Activated CD8-positive, alpha-beta T cell treated with anti-CD3 and anti-CD28 coated beads for 36 hours (primary cell): Measurements from ENCODE around the gene TP73. TPM values are rescaled to one million over a fixed set of nuclear protein-coding genes. Genes with fewer than 3 reads are reported as not detected.
"Not testable (repeated sequence)": the region's sequence is repeated elsewhere in the genome, so short reads cannot be mapped to it uniquely, and the experiment has no call there.

Experiments used
- ATAC-seq: fragments of 200-7000 bp; cut with Tn5 transposase; one replicate; pipeline ENCODE4 v1.10.0; 2021; ENCODE audit warnings: mild to moderate bottlenecking, moderate library complexity
- CTCF ChIA-PET: fragments of 350-600 bp; sonication (Branson Sonifier 250); formaldehyde crosslinking; loops from one replicate; lab custom pipeline; 2021; ENCODE audit warnings: antibody characterized with exemption; lab: Charles Lee
- POLR2A ChIA-PET: fragments of 350-600 bp; sonication (Branson Sonifier 250); formaldehyde crosslinking; loops from one replicate; lab custom pipeline; 2021; ENCODE audit warnings: antibody characterized with exemption; lab: Charles Lee
- DNase-seq: peaks from one replicate; pipeline ENCODE4 v3.0.0-alpha.2; 2020
- H3K27ac Mint-ChIP-seq: one replicate; pipeline ENCODE4 v1.8.0; 2021; ENCODE audit warnings: mild to moderate bottlenecking, mixed read lengths
- H3K27me3 Mint-ChIP-seq: one replicate; pipeline ENCODE4 v1.8.0; 2021; ENCODE audit warnings: mixed read lengths
- H3K36me3 Mint-ChIP-seq: one replicate; pipeline ENCODE4 v1.8.0; 2021; ENCODE audit warnings: low read depth, mixed read lengths
- H3K4me1 Mint-ChIP-seq: one replicate; pipeline ENCODE4 v1.8.0; 2021; ENCODE audit warnings: low read depth, mixed read lengths
- H3K4me3 Mint-ChIP-seq: one replicate; pipeline ENCODE4 v1.8.0; 2021; ENCODE audit warnings: mild to moderate bottlenecking, moderate library complexity, mixed read lengths
- H3K9me3 Mint-ChIP-seq: one replicate; pipeline ENCODE4 v1.8.0; 2021; ENCODE audit warnings: mixed read lengths
- CTCF ChIP-seq: fragments of 200-600 bp; IDR thresholded peaks from one replicate; pipeline ENCODE4 v1.8.0; 2022; ENCODE audit warnings: antibody characterized with exemption, mild to moderate bottlenecking
- intact Hi-C: fragments of 100-400 bp; cut with micrococcal nuclease; formaldehyde crosslinking; loops from one replicate; pipeline ENCODE4 v1.10.0; 2022
- total RNA-seq, 2 experiments: library from RNA; stranded (reverse); gene quantifications; one replicate each; pipeline ENCODE4 v1.2.3, GENCODE V29; 2021

TP73 gene
- total RNA-seq, 2 experiments from 2014 or later: 0.60 to 0.68 TPM

GRCh38 chr1:3745590-3746381, 93.5 kb downstream of the TP73 start:
- H3K4me3 Mint-ChIP-seq: peak overlapping the region; percentile 76
- DNase-seq (peak; percentile 15), ATAC-seq (no peak)
- TF ChIP-seq CTCF: no peak
- no peaks in the 10 kb centered on the region for H3K9me3 Mint-ChIP-seq
- H3K4me1 Mint-ChIP-seq: peaks cover 25% of the 10 kb centered on the region
- ChIA-PET CTCF (interaction anchor here (1.3 kb wide), 1 partner anchor 21 kb away, joined by 3 read pairs; no protein-coding TSS in a partner anchor), POLR2A (no interaction called here)
- no peaks in the 10 kb centered on the region for H3K27me3 Mint-ChIP-seq
- peak overlapping the region; percentile 17 for H3K27ac Mint-ChIP-seq
- intact Hi-C loops: no loop called here
- H3K36me3 Mint-ChIP-seq: no peaks in the 10 kb centered on the region

GRCh38 chr1:3746389-3746829, 94.1 kb downstream of the TP73 start:
- no peak for DNase-seq
- Mint-ChIP-seq H3K4me3 (peak overlapping the region; percentile 76), H3K4me1 (peaks cover 25% of the 10 kb centered on the region), H3K36me3 (no peaks in the 10 kb centered on the region), H3K27me3 (no peaks in the 10 kb centered on the region), H3K27ac (peak overlapping the region; percentile 64), H3K9me3 (no peaks in the 10 kb centered on the region)
- intact Hi-C loops: no loop called here
- ChIA-PET CTCF (interaction anchor here (1.3 kb wide), 1 partner anchor 22 kb away, joined by 3 read pairs; no protein-coding TSS in a partner anchor), POLR2A (no interaction called here)
- no peak for ATAC-seq
- TF ChIP-seq CTCF: no peak

- H3K36me3 Mint-ChIP-seq: no peaks in the 10 kb centered on the region
- ATAC-seq: peak; percentile 99
- H3K27ac Mint-ChIP-seq: peak overlapping the region; percentile 64
- no peaks in the 10 kb centered on the region for H3K9me3 Mint-ChIP-seq
- intact Hi-C loops: no loop called here
- no peak for TF ChIP-seq CTCF
- CTCF ChIA-PET: interaction anchor here (1.3 kb wide), 1 partner anchor 23 kb away, joined by 3 read pairs; no protein-coding TSS in a partner anchor
- POLR2A ChIA-PET: no interaction called here
- peaks cover 25% of the 10 kb centered on the region for H3K4me1 Mint-ChIP-seq
- DNase-seq: peak; percentile 88
- H3K27me3 Mint-ChIP-seq: no peaks in the 10 kb centered on the region
- H3K4me3 Mint-ChIP-seq: peak overlapping the region; percentile 76
These were observed 94.7 kb downstream of the TP73 start for GRCh38 chr1:3746830-3747521.

GRCh38 chr1:3747522-3747848, 95.2 kb downstream of the TP73 start:
- H3K36me3 Mint-ChIP-seq: no peaks in the 10 kb centered on the region
- peaks cover 25% of the 10 kb centered on the region for H3K4me1 Mint-ChIP-seq
- no peak for DNase-seq
- H3K27me3 Mint-ChIP-seq: peaks cover 2% of the 10 kb centered on the region
- no peak for TF ChIP-seq CTCF
- peak overlapping the region; percentile 76 for H3K4me3 Mint-ChIP-seq
- no peak for ATAC-seq
- no peak overlapping the region for H3K27ac Mint-ChIP-seq
- intact Hi-C loops: no loop called here
- CTCF ChIA-PET: no interaction called here
- POLR2A ChIA-PET: no interaction called here
- H3K9me3 Mint-ChIP-seq: no peaks in the 10 kb centered on the region

GRCh38 chr1:3747903-3748302, 95.6 kb downstream of the TP73 start:
- ATAC-seq (no peak), DNase-seq (no peak)
- H3K4me3 Mint-ChIP-seq: peak overlapping the region; percentile 76
- no peaks in the 10 kb centered on the region for H3K9me3 Mint-ChIP-seq
- no peak for TF ChIP-seq CTCF
- H3K36me3 Mint-ChIP-seq: no peaks in the 10 kb centered on the region
- POLR2A ChIA-PET: no interaction called here
- intact Hi-C loops: no loop called here
- peaks cover 25% of the 10 kb centered on the region for H3K4me1 Mint-ChIP-seq
- peak overlapping the region; percentile 20 for H3K27ac Mint-ChIP-seq
- peaks cover 2% of the 10 kb centered on the region for H3K27me3 Mint-ChIP-seq
- CTCF ChIA-PET: interaction anchor here (1.5 kb wide), 1 partner anchor 23 kb away, joined by 3 read pairs; no protein-coding TSS in a partner anchor

GRCh38 chr1:3748316-3748900, 96.1 kb downstream of the TP73 start:
- intact Hi-C loops, H3K9me3 Mint-ChIP-seq, ATAC-seq, H3K36me3 Mint-ChIP-seq, H3K27ac Mint-ChIP-seq, H3K27me3 Mint-ChIP-seq, DNase-seq, POLR2A ChIA-PET: not testable (repeated sequence)
- peak overlapping the region; percentile 76 for H3K4me3 Mint-ChIP-seq
- peaks cover 22% of the 10 kb centered on the region for H3K4me1 Mint-ChIP-seq
- CTCF ChIA-PET: interaction anchor here (1.5 kb wide), 1 partner anchor 24 kb away, joined by 3 read pairs; no protein-coding TSS in a partner anchor
